HFFc6 (cell line): ENCODE results near the gene PGF. TPM values are rescaled to one million over a fixed set of nuclear protein-coding genes. Genes with fewer than 3 reads are reported as not detected.

Source experiments
- DNase-seq: peaks from one replicate; pipeline ENCODE4 v3.0.0-alpha.2; 2018
- H3K27ac Mint-ChIP-seq: 2 replicates; pipeline ENCODE4 v1.8.0; 2020; ENCODE audit warnings: mild to moderate bottlenecking, mixed read lengths
- H3K27me3 Mint-ChIP-seq: 2 replicates; pipeline ENCODE4 v1.8.0; 2021; ENCODE audit warnings: mild to moderate bottlenecking, moderate library complexity, mixed read lengths; ENCODE audit not compliant: insufficient read depth
- H3K36me3 Mint-ChIP-seq: 2 replicates; pipeline ENCODE4 v1.8.0; 2021; ENCODE audit warnings: low read depth, mixed read lengths
- H3K4me1 Mint-ChIP-seq: 2 replicates; pipeline ENCODE4 v1.8.0; 2020; ENCODE audit warnings: low read depth, mixed read lengths
- H3K4me3 Mint-ChIP-seq: 2 replicates; pipeline ENCODE4 v1.8.0; 2020; ENCODE audit warnings: mild to moderate bottlenecking, moderate library complexity, mixed read lengths
- H3K9me3 Mint-ChIP-seq: 2 replicates; pipeline ENCODE4 v1.8.0; 2020; ENCODE audit warnings: mild to moderate bottlenecking, mixed read lengths
- total RNA-seq, 6 experiments: library from RNA; stranded (reverse); fragmentation: NEBNext Ultra II Directional; extraction: Animal tissue kit (Norgen Biotek cat#: 25700); gene quantifications; 2 replicates in 1 of 6; 3 replicates in 5 of 6; pipeline ENCODE4 v1.2.3, GENCODE V29; 2021
- TF ChIP-seq, protein P1 (sequence below): fragments of 200-600 bp; sonication (generic); IDR thresholded peaks from 2 replicates; pipeline ENCODE4 v1.5.0; 2021; ENCODE audit warnings: antibody characterized with exemption, mild to moderate bottlenecking

The PGF gene
- total RNA-seq, 6 experiments from 2014 or later = 0.87 to 2.9 (median 2.7) TPM

DNA sequence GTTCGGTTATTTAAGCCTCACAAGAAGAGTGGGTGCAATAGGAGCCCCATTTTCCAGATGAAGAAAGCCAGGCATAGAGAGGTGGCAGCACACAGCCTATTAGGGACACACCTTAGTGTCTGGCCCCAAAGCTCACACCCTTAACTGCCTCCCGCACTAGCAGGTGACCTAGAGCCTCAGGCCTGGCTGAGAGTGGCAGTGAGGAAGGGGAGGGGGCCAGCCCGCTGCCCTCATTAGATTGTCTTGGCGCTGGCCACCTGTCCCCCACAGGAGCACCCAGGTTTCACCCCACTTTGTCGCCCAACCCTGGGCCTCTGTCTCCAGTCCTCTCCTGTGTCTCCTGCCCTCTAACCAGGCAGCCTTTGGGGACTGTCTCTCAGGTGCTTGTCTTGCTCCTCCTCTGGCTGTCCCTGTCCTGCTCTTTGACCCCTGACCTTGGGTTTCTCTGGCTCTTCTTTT lies 18.5 kb upstream of the PGF start:
- no peak for DNase-seq
- peaks cover 6% of the 10 kb centered on the region; the same call in 1 of the 2 replicates for H3K27me3 Mint-ChIP-seq
- H3K36me3 Mint-ChIP-seq = no peaks in the 10 kb centered on the region
- no peak overlapping the region for H3K4me3 Mint-ChIP-seq
- H3K9me3 Mint-ChIP-seq = no peaks in the 10 kb centered on the region
- peaks cover 11% of the 10 kb centered on the region for H3K4me1 Mint-ChIP-seq
- TF ChIP-seq, protein P1, sequence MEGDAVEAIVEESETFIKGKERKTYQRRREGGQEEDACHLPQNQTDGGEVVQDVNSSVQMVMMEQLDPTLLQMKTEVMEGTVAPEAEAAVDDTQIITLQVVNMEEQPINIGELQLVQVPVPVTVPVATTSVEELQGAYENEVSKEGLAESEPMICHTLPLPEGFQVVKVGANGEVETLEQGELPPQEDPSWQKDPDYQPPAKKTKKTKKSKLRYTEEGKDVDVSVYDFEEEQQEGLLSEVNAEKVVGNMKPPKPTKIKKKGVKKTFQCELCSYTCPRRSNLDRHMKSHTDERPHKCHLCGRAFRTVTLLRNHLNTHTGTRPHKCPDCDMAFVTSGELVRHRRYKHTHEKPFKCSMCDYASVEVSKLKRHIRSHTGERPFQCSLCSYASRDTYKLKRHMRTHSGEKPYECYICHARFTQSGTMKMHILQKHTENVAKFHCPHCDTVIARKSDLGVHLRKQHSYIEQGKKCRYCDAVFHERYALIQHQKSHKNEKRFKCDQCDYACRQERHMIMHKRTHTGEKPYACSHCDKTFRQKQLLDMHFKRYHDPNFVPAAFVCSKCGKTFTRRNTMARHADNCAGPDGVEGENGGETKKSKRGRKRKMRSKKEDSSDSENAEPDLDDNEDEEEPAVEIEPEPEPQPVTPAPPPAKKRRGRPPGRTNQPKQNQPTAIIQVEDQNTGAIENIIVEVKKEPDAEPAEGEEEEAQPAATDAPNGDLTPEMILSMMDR = no peak
- H3K27ac Mint-ChIP-seq = no peak overlapping the region

DNA sequence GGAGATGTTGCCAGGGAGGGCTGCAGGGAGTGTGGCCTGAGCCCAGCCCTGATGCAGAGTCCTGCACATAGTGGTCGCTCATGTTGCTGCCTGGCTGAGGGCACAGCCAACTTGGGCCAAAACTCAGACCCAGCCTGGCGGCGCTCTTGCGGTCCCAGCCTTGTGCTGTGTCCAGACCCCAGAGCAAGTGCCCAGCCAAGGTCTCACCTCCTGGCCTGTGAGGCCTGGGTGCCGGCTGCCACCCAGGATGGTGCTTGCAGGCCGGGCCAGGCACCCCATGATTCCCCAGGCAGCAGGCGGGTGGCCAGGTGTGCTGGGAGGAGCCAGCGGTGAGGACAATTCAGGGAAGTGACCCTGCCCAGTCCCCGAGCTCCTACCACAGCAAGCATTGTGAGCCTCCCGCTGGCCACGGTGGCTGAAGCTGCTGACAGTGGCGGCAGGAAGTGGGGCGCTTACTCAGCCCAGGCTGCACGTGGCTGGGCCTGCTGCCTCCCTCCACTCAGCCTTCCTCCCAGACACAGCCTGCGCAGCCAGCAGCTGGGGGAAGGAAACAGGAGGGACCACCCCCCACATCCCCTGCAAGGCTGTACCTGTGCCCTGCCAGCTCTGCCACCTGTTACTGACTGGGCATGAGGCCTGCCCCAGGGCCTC lies 17.7 kb upstream of the PGF start:
- TF ChIP-seq, protein P1 = no peak
- Mint-ChIP-seq H3K4me3 (no peak overlapping the region), H3K27me3 (peaks cover 6% of the 10 kb centered on the region; the same call in 1 of the 2 replicates), H3K36me3 (no peaks in the 10 kb centered on the region), H3K4me1 (peaks cover 3% of the 10 kb centered on the region), H3K27ac (no peak overlapping the region), H3K9me3 (no peaks in the 10 kb centered on the region)
- no peak for DNase-seq

DNA sequence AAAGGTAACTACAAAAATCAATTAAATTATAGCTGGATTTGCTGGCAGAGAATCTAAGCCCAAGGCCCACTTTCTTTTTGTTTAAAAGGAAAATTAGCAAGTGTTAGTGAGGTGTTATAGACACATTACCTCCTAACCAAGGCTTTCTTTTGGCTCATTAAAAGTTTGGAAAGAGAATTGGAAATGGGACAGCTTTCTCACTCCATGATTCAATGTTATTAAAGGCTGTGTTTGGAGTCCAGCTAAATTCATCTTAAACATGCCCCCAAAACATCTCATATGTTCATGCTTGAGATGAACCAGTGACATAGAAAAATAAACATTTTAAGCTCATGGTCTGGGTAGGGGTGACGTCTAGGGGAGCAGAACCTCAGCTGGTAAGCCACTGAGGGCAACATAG lies 13.4 kb upstream of the PGF start:
- Mint-ChIP-seq H3K9me3 (no peaks in the 10 kb centered on the region), H3K4me1 (peaks cover 31% of the 10 kb centered on the region), H3K27me3 (peaks cover 2% of the 10 kb centered on the region; the same call in 1 of the 2 replicates), H3K27ac (no peak overlapping the region), H3K36me3 (no peaks in the 10 kb centered on the region), H3K4me3 (no peak overlapping the region)
- TF ChIP-seq, protein P1 = no peak
- DNase-seq = no peak

DNA sequence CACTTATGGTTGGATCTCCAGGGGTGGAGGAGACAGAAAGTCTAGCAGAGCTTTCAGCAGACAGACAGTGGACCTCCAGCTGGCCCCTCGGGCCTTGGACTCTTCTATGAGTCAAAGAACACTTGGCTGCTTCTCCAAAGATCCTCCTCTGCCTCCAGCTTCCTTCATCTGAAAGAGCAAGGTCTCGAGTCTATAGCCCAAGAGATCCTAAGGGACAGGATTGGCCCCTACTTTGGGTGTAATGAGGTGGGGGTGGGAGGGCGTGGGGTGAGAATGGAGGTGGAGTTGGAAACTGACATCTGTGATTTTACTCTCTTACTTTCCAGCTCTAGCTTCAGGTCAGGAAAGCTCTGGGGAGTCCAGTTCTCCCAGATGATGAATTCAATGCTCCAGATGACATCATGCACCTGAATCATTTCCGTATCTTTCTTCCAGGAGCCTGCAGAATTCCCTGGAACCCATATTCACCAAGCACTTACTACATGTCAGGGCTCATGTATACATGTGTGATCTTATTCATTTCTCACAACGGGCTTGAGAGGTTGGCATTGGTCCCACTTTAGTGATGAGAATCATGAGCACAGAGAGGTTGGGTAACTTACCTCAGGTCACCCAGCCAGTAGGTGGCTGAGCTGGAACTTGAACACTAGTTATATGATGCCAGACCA lies 10.2 kb upstream of the PGF start:
- DNase-seq = peak; percentile 52

DNA sequence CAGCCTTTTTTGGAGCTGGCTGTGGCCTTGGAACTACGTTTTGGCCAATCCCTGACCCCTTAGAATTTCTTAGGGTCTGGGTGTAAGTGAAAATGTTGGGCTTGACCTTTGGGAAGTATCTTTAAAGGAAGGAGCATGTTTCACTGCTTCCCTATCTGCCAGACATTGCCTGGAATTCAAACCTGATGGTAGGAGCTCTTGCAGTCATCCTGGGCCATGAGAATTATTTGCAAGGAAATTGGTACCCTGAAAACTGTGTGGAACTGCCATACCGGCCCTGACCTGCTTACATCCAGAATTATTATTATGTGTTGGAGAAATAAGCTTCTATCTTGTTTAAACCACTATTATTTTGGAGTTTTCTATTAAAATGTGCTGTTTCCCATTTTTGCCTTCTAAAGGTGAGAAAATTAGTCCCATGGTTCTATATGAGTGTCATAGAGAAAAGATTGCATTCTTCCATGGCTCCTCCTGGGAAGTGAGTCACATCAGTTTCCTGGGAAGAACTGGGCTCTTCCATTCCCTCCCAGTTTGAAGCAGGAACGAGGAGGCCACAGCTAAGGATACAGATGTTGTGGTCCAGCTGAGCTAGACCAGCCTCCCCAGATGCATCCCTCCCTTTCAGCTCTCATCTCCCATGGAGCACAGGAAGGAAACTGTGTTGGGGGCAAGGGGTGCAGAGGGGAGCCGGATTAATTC lies 9.5 kb upstream of the PGF start:
- Mint-ChIP-seq H3K4me1 (peaks cover 44% of the 10 kb centered on the region), H3K36me3 (no peaks in the 10 kb centered on the region), H3K4me3 (peak overlapping the region; percentile 42; the same call in 1 of the 2 replicates), H3K27me3 (peaks cover 4% of the 10 kb centered on the region; the same call in 1 of the 2 replicates), H3K9me3 (no peaks in the 10 kb centered on the region), H3K27ac (peak overlapping the region; percentile 80)
- TF ChIP-seq, protein P1 = no peak
- peak; percentile 37 for DNase-seq

More for the DNA sequence above, 10.2 kb upstream of the PGF start:
- H3K9me3 Mint-ChIP-seq = no peaks in the 10 kb centered on the region
- H3K4me1 Mint-ChIP-seq = peaks cover 44% of the 10 kb centered on the region
- no peaks in the 10 kb centered on the region for H3K36me3 Mint-ChIP-seq
- peak overlapping the region; percentile 80 for H3K27ac Mint-ChIP-seq
- H3K4me3 Mint-ChIP-seq = peak overlapping the region; percentile 42; the same call in 1 of the 2 replicates
- TF ChIP-seq, protein P1 = no peak; the same call in 1 of the 2 replicates
- H3K27me3 Mint-ChIP-seq = peaks cover 4% of the 10 kb centered on the region; the same call in 1 of the 2 replicates
